Stimulated activated CD8-positive, alpha-beta memory T cell treated with anti-CD3 and anti-CD28 coated beads, Interleukin-15, amount 100 ng/mL, for 24 hours (primary cell): ENCODE measurements around the gene BRAT1.

Source experiments
- DNase-seq: peaks from one replicate; pipeline ENCODE4 v3.0.0-alpha.2; 2020; ENCODE audit warnings: low read depth

BRAT1 gene

GRCh38 chr7:2510130-2510776 is 45.1 kb downstream of the BRAT1 start:
- no peak for DNase-seq

- no peak for DNase-seq
These were observed 45.9 kb downstream of the BRAT1 start for GRCh38 chr7:2509298-2509906.

GRCh38 chr7:2508327-2509215 is 46.8 kb downstream of the BRAT1 start:
- DNase-seq, result no peak

GRCh38 chr7:2507917-2508306 is 47.4 kb downstream of the BRAT1 start:
- DNase-seq, result no peak

GRCh38 chr7:2507208-2507916 is 48.0 kb downstream of the BRAT1 start:
- no peak for DNase-seq

- no peak for DNase-seq
These were observed 49.9 kb downstream of the BRAT1 start for GRCh38 chr7:2505401-2505800.

- DNase-seq, result no peak
These were observed 50.4 kb downstream of the BRAT1 start for GRCh38 chr7:2504889-2505375.

- DNase-seq, result no peak
These were observed 51.0 kb downstream of the BRAT1 start for GRCh38 chr7:2504128-2504888.

- no peak for DNase-seq
These were observed 52.0 kb downstream of the BRAT1 start for GRCh38 chr7:2503056-2503941.

GRCh38 chr7:2502647-2502966 is 52.7 kb downstream of the BRAT1 start:
- no peak for DNase-seq

- no peak for DNase-seq
These were observed 53.2 kb downstream of the BRAT1 start for GRCh38 chr7:2501947-2502646.

- DNase-seq, result no peak
These were observed 54.6 kb downstream of the BRAT1 start for GRCh38 chr7:2500701-2501100.

GRCh38 chr7:2499719-2500430 is 55.4 kb downstream of the BRAT1 start:
- no peak for DNase-seq

GRCh38 chr7:2499181-2499580 is 56.1 kb downstream of the BRAT1 start:
- no peak for DNase-seq

- DNase-seq, result no peak
These were observed 56.6 kb downstream of the BRAT1 start for GRCh38 chr7:2498708-2499107.

- no peak for DNase-seq
These were observed 57.6 kb downstream of the BRAT1 start for GRCh38 chr7:2497500-2498336.

GRCh38 chr7:2497065-2497464 is 58.3 kb downstream of the BRAT1 start:
- DNase-seq, result no peak

GRCh38 chr7:2496375-2496774 is 58.9 kb downstream of the BRAT1 start:
- no peak for DNase-seq
